Activated CD4-positive, alpha-beta T cell treated with anti-CD3 and anti-CD28 coated beads for 24 hours (primary cell): ENCODE results near the gene PRDM11.
"Not testable (repeated sequence)": the region's sequence is repeated elsewhere in the genome, so short reads cannot be mapped to it uniquely, and the experiment has no call there.

Experiments
- DNase-seq, 2 donors: peaks; one replicate each; pipeline ENCODE4 v3.0.0-alpha.2; 2020; ENCODE audit warnings: low read depth in 2 of 2

PRDM11 gene

DNA sequence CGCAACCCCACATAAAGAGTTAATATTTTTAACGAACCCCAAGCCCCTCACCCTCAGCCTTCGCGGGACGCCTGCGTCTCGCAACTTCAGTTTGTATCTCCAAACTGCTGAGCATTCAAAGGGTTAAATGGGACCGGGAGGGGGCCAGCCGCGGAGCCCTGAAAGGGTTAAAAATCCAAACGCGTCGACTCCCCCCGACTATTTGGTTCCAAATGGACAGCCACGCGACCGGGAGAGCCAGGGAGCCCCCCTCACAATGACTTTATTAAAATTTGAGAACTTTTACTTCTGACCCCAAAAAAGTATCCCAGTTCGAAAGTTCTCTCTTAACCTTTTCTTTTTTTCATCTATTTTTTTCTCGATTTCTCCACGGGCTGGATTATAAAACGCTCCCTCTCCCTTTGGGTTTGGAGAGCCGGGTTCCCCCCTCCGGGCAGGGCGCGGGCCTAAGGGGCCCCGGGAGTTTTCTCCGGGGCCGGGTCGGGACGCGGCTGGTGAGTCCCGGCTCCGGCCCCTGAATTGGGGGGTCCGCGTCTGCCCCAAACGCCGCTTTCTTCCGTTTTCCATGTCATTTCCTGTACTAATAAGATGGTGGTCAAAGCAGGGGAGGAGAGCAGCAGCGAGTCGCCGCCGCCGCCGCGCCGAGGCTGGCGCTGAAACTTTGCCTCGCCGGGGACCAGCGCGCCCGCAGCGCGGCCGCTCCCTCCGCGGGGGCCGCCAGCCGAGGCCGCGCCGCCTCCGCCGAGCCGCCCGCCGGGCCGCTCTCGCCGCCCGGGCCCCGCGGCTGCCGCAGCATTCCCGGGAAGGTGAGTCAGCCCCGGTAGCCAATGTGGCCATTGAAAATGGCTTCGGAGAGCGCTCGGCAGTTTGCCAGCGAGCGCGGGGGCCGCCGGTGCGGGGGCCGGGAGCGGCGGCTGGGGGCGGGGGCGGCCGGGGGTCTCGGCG is at the start of gene PRDM11:
PRDM11 (plus strand) TSS at position 568 of the 945 bp plus-strand sequence. CDS start 35,128 bp downstream, outside the sequence.
- DNase-seq = peak; percentile 40 to 45

DNA sequence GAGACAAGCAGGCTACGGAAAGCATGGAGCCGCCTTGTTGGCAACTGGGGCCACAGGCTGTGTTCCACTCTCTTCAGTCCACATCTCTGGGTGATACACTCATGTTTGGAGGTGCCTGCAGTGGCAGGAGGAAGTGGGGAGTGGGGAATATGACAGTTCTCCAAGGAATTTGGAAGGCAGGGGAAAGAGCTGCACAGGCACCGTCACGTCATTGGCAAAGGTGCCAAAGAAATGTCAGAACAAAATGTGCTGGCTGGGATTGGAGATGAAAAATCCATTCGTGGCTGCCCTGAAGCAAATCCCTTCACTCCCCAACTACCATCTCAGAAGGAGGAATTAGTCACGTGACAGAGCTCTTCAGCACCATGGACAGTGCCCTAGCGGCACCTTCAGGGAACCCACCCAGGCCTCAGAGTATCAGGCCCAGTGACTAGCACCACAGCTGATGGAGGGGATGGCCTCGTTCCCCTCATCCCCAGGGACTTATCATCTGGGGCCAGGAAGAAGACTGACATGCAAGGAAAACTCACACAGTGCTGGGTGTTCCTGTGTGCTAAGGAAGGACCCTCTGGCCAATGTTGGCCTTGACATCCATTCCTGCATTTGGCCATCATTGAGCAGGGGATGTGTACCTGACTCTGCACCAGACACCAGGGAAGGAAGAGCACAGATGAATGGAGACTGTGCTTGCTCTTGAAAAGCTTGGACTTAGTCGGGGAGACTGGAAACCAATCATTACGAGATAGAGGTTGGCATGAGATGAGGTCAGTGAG is 48.5 kb upstream of the PRDM11 start:
- DNase-seq = no peak

DNA sequence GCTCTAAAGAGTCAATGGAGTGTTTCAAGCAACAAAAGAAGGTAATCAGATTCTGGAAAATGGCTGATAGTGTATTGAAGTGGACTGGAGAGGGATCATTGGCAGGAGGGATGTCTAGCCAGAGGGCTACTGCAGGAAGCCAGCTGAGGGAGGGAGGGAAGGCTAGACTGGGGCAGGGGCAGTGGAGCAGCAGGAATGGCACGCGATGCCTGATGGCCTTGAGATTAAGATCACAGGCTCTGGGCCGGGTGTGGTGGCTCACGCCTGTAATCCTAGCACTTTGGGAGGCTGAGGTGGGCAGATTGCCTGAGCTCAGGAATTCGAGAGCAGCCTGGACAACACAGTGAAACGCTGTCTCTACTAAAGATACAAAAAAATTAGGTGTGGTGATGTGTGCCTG is 47.5 kb upstream of the PRDM11 start:
- no peak for DNase-seq

DNA sequence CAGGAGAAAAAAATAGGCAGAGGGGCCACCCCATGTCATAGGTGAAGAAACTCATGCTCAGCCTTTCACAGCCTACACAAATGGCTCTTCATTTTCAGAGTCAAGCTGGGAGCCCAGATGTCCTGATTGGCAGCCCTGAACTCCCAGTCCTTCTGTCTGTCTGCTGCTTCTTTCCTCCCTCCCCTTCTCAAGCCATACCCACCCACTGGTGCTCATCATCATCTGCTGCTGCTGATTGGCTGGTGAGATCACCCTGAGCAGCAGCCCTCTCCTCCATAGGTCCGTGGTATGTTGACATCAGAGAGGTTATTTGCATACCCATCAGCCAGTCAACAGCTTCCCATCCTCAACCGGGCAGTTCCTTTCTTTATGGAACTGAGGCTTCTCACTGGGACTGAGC is 46.1 kb upstream of the PRDM11 start:
- no peak for DNase-seq

DNA sequence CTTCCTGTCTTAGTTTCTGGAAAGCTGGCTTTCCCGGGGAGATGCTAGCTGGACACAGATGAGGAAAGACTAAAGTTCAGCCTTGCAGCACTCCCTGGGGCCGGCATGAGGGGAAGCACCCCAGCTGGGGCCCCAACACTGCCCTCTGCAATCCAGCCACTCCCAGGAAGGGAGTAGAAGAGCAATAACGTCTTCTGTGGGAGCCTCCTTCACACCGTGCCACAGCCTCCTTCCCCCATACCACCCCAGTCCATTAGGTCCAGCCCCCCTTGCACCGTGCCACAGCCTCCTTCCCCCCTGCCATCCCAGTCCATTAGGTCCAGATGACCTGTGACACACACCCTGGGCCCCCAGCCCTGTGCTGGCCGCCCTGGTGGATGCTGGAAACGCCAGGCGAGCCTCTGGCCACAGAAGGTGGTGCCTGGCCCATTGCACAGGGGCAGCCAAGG is 44.1 kb upstream of the PRDM11 start:
- no peak for DNase-seq

DNA sequence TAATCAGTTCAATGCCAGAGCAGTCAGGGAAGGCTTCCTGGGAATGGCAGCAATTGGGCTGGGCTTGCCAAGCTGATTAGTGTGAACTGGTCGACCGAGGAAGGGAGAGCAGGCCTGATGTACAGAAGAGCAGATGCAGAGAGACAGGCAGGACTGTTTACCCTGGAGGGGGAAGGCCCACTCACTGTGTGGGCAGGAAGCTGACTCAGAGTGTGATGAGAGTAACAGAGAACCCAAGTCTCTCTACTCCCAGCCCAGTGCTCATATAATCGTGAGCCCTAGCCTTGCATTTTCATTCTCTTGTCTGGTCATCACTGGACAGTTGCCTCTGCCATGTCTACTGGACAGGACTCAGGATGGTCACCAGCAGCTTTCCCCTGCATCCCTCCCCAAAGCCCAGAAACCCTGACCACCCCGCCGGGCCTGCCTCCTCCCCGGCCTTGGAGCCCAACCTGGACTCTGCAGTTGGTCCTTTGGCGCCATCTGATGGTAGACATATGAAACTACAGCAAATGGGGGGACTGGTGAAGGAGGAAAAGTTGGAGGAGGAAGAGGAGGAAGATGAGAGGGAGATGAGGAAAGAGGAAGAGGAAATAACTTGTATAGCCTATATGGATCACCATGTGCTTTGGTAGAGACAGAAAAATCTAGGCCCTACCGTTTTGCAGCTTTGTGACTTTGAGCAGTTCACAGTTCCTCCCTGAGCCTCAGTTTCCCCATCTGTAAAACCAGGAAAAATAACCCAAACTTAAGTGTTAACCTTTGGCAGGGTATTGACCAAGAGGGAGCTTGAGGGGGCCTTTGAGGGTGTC is 43.4 kb upstream of the PRDM11 start:
- peak; percentile 42 to 44 for DNase-seq

DNA sequence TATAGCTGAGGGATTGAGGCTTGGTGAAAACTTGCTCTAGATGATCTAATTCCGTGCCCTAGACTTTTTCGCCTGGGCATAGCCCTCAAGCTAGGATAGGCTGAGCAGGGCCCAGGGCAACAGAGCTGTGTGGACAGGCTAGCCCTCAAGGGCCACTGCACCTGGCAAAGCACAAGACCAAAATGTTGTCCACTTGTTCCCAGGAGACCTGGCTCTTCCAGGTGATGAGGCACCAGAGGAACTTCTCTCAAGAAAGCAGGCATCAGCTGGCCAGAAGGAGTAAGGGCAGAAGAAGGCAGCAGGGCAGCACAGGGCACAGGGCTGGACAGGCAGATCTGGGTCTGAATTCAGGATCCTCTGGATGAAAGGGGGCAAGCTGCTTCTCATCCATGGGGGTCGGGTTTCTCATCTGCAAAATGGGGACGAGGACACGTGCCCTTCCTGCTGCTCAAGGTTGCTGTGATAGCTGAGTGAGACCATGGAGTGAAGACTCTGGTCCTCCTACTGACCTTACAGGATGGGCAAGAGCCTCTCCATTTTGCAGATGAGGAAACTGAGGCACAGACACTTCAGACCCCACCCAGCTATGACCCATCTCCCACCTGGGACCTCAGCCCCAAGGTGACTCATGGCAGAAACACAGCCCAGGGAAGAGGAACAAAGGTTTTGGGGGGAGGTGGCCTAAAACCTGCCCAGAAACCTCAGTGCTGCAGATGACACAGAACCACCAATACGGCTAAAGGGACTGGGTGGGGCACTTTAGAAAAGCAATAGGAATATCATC is 42.2 kb upstream of the PRDM11 start:
- no peak for DNase-seq

DNA sequence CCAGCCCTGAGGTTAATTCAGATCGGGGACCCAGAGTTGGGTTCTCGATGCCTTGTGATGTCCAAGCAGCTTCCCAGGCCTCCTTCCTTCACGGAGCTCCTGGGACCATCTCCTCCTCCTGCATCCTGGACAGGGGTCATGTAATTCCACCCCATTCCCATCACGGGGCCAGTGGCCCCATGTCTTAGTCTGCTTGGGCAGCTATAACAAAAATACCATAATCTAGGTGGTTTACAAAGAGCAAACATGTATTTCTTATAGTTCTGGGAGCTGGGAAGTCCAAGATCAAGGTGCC is 41.7 kb upstream of the PRDM11 start:
- no peak for DNase-seq

DNA sequence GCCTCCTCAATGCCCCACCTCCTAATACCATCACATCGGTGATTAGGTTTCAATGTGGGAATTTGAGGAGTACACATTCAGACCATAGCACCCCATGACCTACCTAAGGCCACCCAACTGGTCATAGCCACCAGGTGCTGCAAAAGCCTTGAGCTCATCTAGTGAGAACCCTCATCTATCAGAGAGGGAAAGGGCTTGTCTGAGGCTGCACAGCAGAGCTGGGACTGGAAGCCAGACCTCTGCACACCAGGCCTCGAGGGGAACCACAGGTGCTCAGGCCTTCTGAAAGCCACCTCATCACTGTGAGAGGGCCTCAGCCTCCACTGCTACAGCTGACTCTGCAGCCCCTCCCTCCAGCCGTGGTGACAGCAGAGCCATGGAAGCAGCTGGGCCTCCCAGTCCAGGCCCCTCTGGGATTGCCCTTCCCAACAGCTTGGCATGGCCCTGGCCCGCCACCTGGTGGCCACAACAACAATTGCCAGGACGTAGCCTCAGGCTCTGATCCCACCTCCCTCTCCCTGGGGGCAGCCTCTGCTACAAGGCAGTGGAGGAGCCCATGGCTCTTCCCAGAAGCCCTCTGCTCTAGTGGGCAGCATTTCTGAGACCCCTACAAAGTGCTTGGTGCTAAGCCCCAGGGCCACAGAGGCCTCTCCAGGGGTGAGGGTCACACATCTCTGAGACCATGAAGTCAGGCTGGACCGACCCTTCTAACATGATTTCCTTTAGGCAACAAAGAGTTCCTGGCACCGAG is 41.0 kb upstream of the PRDM11 start:
- peak; percentile 39 to 49 for DNase-seq

DNA sequence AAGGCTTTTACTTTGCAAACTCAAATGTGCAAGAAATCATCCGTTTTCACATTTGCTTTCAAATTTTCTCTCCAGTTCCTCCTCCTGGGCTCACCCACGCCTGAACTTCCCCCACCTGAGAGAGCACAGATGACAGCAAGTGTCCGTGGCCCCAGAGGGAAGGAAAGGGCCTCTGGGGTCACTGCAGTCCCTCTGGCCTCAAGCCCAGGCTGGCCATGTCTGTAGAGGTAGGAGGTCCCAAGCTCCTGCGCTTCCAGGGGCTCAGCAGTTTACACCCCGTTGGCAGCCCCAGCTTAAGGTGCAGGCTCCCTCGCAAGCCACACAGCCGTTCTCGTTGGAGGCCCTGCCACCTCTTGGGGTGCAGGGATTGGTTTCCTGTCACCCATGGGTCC is 40.5 kb upstream of the PRDM11 start:
- DNase-seq = no peak

DNA sequence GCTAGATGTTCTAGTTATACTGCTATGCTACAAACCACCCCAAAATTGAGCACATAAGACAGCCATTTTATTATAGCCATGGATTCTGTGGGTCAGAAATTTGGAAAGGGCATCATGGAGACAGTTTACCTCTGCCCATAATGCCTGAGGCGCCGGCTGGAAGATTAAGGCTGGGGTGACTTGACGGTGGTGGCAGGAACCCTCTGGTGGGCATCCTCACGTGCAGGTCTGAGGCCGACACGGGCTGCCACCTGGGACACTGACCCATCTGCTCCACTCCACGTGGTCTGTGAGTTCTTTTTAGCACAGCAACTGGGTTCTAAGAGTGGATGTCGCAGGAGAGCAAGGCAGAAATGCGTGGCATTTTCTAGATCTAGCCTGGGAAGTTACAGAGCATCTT is 40.0 kb upstream of the PRDM11 start:
- no peak for DNase-seq

DNA sequence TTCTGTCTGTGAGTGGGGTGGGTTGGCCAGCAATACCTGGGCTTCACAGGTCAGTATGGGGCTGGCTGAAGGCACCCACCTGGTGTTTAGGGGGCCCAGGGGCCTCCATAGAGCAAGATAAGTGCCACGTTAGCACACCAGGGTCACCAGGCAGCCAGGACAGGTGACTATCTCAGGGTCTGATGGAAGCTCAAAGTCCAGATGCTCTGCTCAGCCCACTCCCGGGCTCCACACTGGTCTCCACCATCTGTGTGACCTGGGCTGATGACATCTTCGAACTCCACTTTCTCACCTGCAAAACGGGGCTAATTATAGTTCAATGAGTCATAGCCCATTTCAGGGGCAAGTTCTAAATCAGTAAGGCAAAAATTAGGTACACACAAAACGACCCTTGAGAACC is 39.4 kb upstream of the PRDM11 start:
- DNase-seq = no peak

DNA sequence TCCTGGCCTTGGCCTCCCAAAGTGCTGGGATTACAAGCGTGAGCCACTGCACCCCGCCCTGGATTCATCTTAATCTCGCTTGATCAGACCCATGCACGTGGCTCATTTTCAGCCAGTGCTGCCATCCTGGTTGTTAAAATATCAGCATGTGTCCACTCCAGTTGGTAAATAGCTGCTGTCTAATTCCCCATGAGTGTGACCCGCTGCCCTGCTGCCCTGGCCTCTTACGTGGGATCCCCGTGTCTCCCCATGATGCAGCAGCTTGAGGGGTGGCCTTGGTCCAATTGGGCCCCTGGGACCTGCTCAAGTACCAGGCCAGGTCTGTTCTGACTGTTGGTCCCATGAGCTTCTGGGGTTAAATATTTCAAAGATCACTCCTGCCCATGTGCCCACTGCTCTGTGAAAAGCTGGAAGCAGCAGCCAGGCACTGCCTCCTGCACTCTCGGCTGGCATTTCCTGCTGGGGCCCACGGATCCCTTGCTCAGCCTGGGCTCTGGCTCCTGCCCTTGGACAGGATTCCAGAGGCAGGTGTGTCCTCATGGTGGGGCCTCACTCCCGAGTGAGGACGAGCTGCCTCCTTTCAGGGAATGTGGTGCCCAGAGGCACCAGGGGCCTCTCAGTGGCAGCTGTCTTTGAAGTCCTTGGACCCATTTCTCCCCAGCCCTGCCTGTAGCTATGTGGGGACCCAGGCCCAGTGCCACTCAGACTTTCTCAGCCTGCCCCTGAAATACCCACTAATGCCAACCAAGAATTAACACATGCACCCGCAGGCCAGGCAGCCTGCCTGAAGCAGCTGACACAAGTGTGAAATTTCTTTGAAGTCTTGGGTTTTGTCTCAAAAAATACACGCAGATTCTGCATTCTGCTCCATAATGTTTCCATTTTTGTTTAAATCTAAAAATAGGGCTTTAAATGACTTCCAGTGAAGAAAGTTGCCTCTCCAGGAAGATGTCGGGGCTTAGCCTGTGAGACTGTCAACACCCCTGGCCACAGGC is 38.1 kb upstream of the PRDM11 start:
- no peak for DNase-seq

DNA sequence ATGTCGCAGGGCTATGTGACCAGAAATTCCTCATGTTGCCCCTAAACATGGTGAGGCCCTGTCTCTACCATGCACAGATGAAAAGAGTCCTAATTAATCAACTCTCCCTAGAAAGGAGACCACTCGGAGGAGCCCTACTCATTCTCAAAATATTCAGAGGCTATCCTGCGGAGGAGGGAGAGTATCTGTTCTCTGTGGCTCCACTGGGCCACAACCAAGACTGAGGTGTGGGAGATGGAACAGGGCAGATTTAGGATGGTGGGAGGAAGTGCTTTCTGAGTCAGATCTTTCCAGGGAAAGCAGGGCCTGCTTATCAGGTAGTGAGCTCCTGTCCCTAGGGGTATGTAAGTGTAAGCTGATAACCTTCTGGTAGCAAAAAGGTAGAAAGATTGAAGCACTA is 37.0 kb upstream of the PRDM11 start:
- no peak for DNase-seq

DNA sequence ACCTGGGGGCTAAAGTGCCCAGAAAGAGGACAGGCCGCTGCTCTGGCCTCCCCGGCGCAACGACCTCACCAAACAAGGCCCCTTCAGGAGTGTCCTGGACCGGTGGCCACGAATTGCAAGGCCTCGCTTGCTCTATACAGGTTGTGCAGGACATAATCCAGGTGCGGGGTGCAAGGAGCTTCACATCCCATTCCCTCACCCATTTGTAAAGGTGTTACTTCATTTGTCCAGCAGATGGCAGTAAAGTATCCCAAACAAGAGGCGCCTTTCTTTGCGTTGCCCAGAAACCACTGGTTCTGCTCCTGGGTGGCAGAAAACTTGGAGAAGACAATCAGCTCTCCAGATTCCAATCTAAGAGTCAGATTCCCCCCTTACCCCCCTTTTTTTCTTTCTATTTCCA is 35.9 kb upstream of the PRDM11 start:
- peak in 1 of 2 donors; percentile 48 for DNase-seq

DNA sequence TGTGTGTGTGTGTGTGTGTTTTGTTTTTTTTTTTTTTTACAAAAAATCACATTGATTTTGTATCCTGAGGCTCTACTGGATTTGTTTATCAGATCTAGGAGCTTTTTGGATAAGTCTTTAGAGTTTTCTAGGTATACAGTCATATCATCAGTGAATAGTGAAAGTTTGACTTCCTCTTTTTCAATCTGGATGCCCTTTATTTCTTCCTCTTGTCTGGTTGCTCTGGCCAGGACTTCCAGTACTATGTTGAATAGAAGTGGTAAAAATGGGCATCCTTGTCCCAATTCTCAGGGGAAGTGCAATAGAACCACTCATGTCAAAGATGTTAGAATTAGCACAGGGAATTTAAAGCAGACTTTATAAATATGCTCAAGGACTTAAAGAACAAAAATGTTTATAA is 32.6 kb upstream of the PRDM11 start:
- DNase-seq = no peak

DNA sequence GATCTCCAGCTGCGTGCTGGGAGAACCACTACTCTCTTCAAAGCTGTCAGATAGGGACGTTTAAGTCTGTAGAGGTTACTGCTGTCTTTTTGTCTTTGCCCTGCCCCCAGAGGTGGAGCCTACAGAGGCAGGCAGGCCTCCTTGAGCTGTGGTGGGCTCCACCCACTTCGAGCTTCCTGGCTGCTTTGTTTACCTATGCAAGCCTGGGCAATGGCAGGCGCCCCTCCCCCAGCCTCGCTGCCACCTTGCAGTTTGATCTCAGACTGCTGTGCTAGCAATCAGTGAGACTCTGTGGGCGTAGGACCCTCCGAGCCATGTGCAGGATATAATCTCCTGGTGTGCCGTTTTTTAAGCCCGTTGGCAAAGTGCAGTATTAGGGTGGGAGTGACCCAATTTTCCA is 18.6 kb upstream of the PRDM11 start:
- not testable (repeated sequence) for DNase-seq

DNA sequence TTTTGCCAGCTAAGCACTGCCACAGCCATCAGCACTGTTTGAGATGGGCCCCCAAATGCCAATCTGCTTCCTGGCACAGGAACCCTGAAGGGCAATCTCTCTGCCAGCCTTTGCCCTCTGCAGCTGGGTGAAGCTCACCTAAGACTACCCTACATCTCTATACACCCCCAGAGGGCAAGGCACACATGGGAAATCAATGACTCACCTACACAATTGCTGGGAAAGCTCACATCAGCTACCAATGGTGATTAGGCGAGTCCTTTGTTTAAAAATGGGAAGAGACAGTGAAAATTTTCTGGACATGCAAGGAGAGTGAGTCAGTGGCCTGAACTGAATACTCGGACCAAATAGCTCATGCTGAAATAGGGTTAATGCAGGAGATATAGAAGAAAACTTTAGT is 12.6 kb upstream of the PRDM11 start:
- DNase-seq = no peak

DNA sequence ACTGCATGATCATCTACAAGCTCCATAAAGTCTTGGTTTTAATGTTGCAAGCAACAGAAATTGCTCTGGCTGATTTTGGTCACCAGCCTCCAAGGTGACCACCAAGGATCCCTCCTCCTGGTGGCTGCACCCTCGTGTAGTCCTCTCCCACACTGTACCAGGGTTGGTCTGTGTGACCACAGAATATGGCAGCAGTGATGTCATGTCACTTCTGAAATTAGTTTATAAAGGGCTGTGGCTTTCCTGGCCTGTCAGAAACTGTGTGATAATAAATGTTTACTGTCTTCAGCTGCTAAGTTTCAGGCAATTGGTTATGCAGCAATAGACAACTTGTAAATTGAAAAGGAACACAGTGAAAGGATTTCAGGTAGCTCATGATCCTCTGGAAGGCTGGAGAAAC is 5.3 kb upstream of the PRDM11 start:
- DNase-seq = no peak
